Parathyroid adenoma (tissue), 2 donors: ENCODE results near the gene SDHB.
"Not testable (repeated sequence)": the region's sequence is repeated elsewhere in the genome, so short reads cannot be mapped to it uniquely, and the experiment has no call there.

ENCODE experiments used
- H2AFZ ChIP-seq: fragments of 300-600 bp; sonication (generic); one replicate; pipeline ENCODE4 v1.7.0; 2017; ENCODE audit warnings: antibody characterized with exemption, mild to moderate bottlenecking
- H3K27ac ChIP-seq: fragments of 300-600 bp; sonication (generic); one replicate; pipeline ENCODE4 v1.7.0; 2017
- H3K27me3 ChIP-seq: fragments of 300-600 bp; sonication (generic); one replicate; pipeline ENCODE4 v1.7.0; 2017; ENCODE audit warnings: low read length; ENCODE audit not compliant: control insufficient read depth, insufficient read depth
- H3K36me3 ChIP-seq: fragments of 300-600 bp; sonication (generic); one replicate; pipeline ENCODE4 v1.7.0; 2017; ENCODE audit warnings: low read length; ENCODE audit not compliant: control insufficient read depth, insufficient read depth
- H3K4me1 ChIP-seq: fragments of 300-600 bp; sonication (generic); one replicate; pipeline ENCODE4 v1.7.0; 2017; ENCODE audit warnings: control low read depth
- H3K4me2 ChIP-seq: fragments of 300-600 bp; sonication (generic); one replicate; pipeline ENCODE4 v1.7.0; 2017; ENCODE audit warnings: low read length
- H3K4me3 ChIP-seq: fragments of 300-600 bp; sonication (generic); one replicate; pipeline ENCODE4 v1.7.0; 2017; ENCODE audit warnings: low read depth, low read length
- H3K79me2 ChIP-seq: fragments of 300-600 bp; sonication (generic); one replicate; pipeline ENCODE4 v1.7.0; 2017; ENCODE audit warnings: control low read depth
- H3K9ac ChIP-seq: fragments of 300-600 bp; sonication (generic); one replicate; pipeline ENCODE4 v1.7.0; 2017; ENCODE audit warnings: mild to moderate bottlenecking
- H3K9me3 ChIP-seq: fragments of 300-600 bp; sonication (generic); one replicate; pipeline ENCODE4 v1.7.0; 2017; ENCODE audit warnings: low read length; ENCODE audit not compliant: control insufficient read depth
- CTCF ChIP-seq: fragments of 300-600 bp; sonication (generic); IDR thresholded peaks from one replicate; pipeline ENCODE4 v1.7.0; 2017; ENCODE audit warnings: antibody characterized with exemption, mild to moderate bottlenecking
- donor health status: primary hyperparathyroidism.

SDHB gene

GRCh38 chr1:17067069-17067426 lies 13.2 kb upstream of the SDHB start:
- H3K9me3 ChIP-seq: no peaks in the 10 kb centered on the region
- TF ChIP-seq CTCF: no peak

DNA sequence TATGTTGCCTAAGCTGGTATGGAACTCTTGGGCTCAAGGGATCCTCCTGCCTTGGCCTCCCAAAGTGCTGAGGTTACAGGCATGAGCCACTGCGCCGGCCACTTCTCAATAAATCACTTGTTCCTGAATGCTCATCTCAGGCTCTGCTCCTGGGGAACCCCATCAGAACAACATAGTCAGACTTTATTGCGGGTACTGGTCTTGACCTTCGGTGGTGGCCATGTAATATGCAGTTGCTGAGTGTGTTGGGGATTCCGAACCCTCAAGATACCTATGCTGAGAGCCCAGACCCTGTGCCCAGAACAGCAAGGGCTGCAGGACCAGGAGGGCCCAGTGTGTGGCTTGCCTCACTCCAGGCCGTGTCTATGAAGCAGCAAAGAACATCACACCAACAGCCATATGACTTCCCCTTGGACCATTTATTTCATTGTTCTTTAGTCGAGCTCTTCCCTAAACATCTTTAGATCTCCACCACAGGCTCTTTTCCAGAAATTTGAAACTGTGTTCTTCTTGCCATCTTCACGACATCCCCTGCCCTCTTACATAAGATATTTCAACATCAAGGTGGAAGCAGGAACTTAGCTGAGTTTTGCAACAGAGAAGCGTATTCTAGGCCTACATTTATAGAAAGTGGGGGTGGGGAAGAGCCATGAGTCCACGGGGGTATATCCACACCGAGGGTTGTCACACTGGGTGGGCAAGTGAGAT lies 12.7 kb upstream of the SDHB start:
- H3K9me3 ChIP-seq: no peaks in the 10 kb centered on the region
- no peak overlapping the region for H2AFZ ChIP-seq
- no peak overlapping the region for H3K27ac ChIP-seq
- H3K9ac ChIP-seq: no peak overlapping the region
- TF ChIP-seq CTCF: no peak
- H3K4me3 ChIP-seq: no peak overlapping the region
- no peaks in the 10 kb centered on the region for H3K36me3 ChIP-seq
- H3K79me2 ChIP-seq: no peaks in the 10 kb centered on the region
- no peaks in the 10 kb centered on the region for H3K4me1 ChIP-seq
- H3K27me3 ChIP-seq: no peaks in the 10 kb centered on the region
- no peak overlapping the region for H3K4me2 ChIP-seq

More at GRCh38 chr1:17067069-17067426, 13.2 kb upstream of the SDHB start:
- no peak overlapping the region for H2AFZ ChIP-seq
- no peak overlapping the region for H3K27ac ChIP-seq
- H3K79me2 ChIP-seq: no peaks in the 10 kb centered on the region
- no peak overlapping the region for H3K9ac ChIP-seq
- H3K4me3 ChIP-seq: no peak overlapping the region
- no peaks in the 10 kb centered on the region for H3K4me1 ChIP-seq
- no peak overlapping the region for H3K4me2 ChIP-seq
- H3K36me3 ChIP-seq: no peaks in the 10 kb centered on the region
- no peaks in the 10 kb centered on the region for H3K27me3 ChIP-seq

DNA sequence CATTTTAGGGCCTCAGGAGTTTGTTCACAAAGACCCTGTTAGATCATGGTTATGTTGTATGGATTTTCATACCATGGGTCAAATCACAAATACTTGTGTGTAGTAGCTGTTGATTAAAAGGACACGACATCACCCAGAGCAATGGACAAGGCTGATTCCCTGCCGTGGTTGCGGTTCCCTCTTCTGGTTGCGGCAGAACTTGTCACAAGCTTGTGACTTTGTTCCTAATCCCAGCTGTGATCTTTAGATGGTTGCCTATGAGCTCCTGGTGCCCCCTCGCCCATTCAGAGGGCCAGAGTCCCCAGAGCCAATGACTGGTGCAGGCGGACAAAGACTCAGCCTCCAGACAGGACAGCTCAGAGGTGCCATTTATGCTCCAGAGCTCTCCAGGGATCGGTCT lies 11.8 kb upstream of the SDHB start:
- Histone ChIP-seq H3K9me3 (no peaks in the 10 kb centered on the region), H3K4me1 (no peaks in the 10 kb centered on the region), H3K27ac (no peak overlapping the region), H3K36me3 (no peaks in the 10 kb centered on the region), H3K4me3 (no peak overlapping the region), H2AFZ (no peak overlapping the region), H3K4me2 (no peak overlapping the region), H3K79me2 (no peaks in the 10 kb centered on the region), H3K9ac (no peak overlapping the region), H3K27me3 (no peaks in the 10 kb centered on the region)
- no peak for TF ChIP-seq CTCF

DNA sequence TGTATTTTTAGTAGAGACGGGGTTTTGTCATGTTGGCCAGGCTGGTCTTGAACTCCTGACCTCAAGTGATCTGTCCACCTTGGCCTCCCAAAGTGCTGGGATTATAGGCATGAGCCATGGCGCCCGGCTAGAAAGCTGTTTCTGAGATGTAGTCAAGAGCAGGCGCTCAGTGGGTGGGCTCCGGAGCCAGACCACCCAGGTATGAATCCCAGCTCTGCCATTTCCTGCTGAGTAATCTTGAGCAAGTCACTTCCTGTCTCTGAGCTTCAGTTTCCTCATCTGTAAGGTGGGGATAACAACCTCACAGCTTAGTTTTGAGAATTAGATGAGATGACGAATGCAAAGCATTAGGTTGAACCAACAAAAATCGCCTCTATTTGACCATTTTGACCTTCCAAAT lies 8.9 kb upstream of the SDHB start:
- not testable (repeated sequence) for H3K36me3 ChIP-seq, H2AFZ ChIP-seq, H3K4me1 ChIP-seq, H3K4me3 ChIP-seq, H3K27ac ChIP-seq, H3K9me3 ChIP-seq, H3K27me3 ChIP-seq, H3K79me2 ChIP-seq, H3K9ac ChIP-seq, H3K4me2 ChIP-seq

- no peak for TF ChIP-seq CTCF
- Histone ChIP-seq H3K27me3 (no peaks in the 10 kb centered on the region), H3K4me3 (no peak overlapping the region), H3K79me2 (no peaks in the 10 kb centered on the region), H3K4me1 (no peaks in the 10 kb centered on the region), H2AFZ (no peak overlapping the region), H3K9ac (no peak overlapping the region), H3K4me2 (no peak overlapping the region), H3K27ac (no peak overlapping the region), H3K36me3 (no peaks in the 10 kb centered on the region), H3K9me3 (no peaks in the 10 kb centered on the region)
These were observed 8.1 kb upstream of the SDHB start for GRCh38 chr1:17061892-17062291.
